H1 (cell line): ENCODE data around the gene PCGF3. TPM values are rescaled to one million over a fixed set of nuclear protein-coding genes. Genes with fewer than 3 reads are reported as not detected.
"Not testable (repeated sequence)": the region's sequence is repeated elsewhere in the genome, so short reads cannot be mapped to it uniquely, and the experiment has no call there.

Experiments
- CTCF ChIA-PET: fragments of 300-600 bp; sonication (Branson Sonifier 250); formaldehyde crosslinking; loops from one replicate; lab custom pipeline; 2021; ENCODE audit not compliant: partially characterized antibody; lab: Charles Lee
- POLR2A ChIA-PET: fragments of 300-600 bp; sonication (Branson Sonifier 250); formaldehyde crosslinking; loops from one replicate; lab custom pipeline; 2021; ENCODE audit warnings: inconsistent platforms; ENCODE audit not compliant: partially characterized antibody; lab: Charles Lee
- DNase-seq, 2 experiments: peaks; one replicate each; pipeline versions ENCODE4 v3.0.0 to v3.0.0-alpha.2; 2010 to 2022; ENCODE audit warnings: low spot score in 2 of 2, low read depth in 1 of 2, mixed read lengths in 1 of 2
- FAIRE-seq: peaks from 2 replicates; lab custom pipeline; 2011; peaks lifted over from hg19 to GRCh38; lab: Jason Lieb, UNC
- H2AFZ ChIP-seq: 2 replicates; pipeline ENCODE4 v1.8.1; 2012; ENCODE audit warnings: low read length, inconsistent platforms
- H2AK5ac ChIP-seq: 2 replicates; pipeline ENCODE4 v1.6.1; 2013; ENCODE audit warnings: low read depth, low read length
- H2BK120ac ChIP-seq: replicated peaks from 2 replicates; pipeline ENCODE3; 2013; ENCODE audit warnings: low read depth, low read length, inconsistent platforms
- H2BK12ac ChIP-seq: 2 replicates; pipeline ENCODE4 v1.6.1; 2013; ENCODE audit warnings: low read depth, low read length
- H2BK15ac ChIP-seq: 2 replicates; pipeline ENCODE4 v1.6.1; 2013; ENCODE audit warnings: low read length
- H2BK20ac ChIP-seq: 2 replicates; pipeline ENCODE4 v1.6.1; 2013; ENCODE audit warnings: low read length
- H2BK5ac ChIP-seq: 2 replicates; pipeline ENCODE4 v1.6.1; 2013; ENCODE audit warnings: low read depth, low read length
- H3K14ac ChIP-seq: 2 replicates; pipeline ENCODE4 v1.6.1; 2013; ENCODE audit warnings: inconsistent platforms; ENCODE audit not compliant: insufficient read length
- H3K18ac ChIP-seq: 2 replicates; pipeline ENCODE4 v1.6.1; 2013; ENCODE audit warnings: low read length; ENCODE audit errors: extremely low read depth
- H3K23ac ChIP-seq: 2 replicates; pipeline ENCODE4 v1.6.1; 2013; ENCODE audit warnings: inconsistent platforms; ENCODE audit not compliant: insufficient read length
- H3K23me2 ChIP-seq: 2 replicates; pipeline ENCODE4 v1.6.1; 2013; ENCODE audit warnings: low read depth, low read length
- H3K27ac ChIP-seq: 2 replicates; pipeline ENCODE4 v1.6.1; 2011; ENCODE audit warnings: low read depth, low read length, inconsistent platforms
- H3K27me3 ChIP-seq, 4 experiments: replicated peaks in 1 of 4; 1 replicate in 1 of 4; 2 replicates in 3 of 4; pipeline versions ENCODE4 v1.6.1 to v1.8.1; 2011 to 2013; ENCODE audit warnings: low read length in 3 of 4, mild to moderate bottlenecking in 3 of 4, inconsistent platforms in 2 of 4, mixed read lengths in 2 of 4, moderate library complexity in 1 of 4; ENCODE audit not compliant: control insufficient read depth in 3 of 4, insufficient read depth in 3 of 4; ENCODE audit errors: extremely low read depth in 1 of 4
- H3K36me3 ChIP-seq, 4 experiments: 2 replicates each; pipeline versions ENCODE4 v1.6.1 to v1.8.1; 2011 to 2013; ENCODE audit warnings: mild to moderate bottlenecking in 4 of 4, low read length in 3 of 4, moderate library complexity in 2 of 4, control low read depth in 1 of 4, inconsistent platforms in 1 of 4; ENCODE audit not compliant: insufficient read depth in 4 of 4, control insufficient read depth in 2 of 4
- H3K4ac ChIP-seq: replicated peaks from 2 replicates; pipeline ENCODE3; 2013; ENCODE audit warnings: low read length, low read depth, mixed read lengths, inconsistent platforms; ENCODE audit not compliant: insufficient read length
- H3K4me1 ChIP-seq, 4 experiments: replicated peaks in 1 of 4; 1 replicate in 1 of 4; 2 replicates in 3 of 4; pipeline versions ENCODE4 v1.6.1 to v1.8.1; 2011 to 2013; ENCODE audit warnings: low read length in 3 of 4, inconsistent platforms in 2 of 4, mixed read lengths in 1 of 4; ENCODE audit not compliant: insufficient read depth in 4 of 4, control insufficient read depth in 3 of 4
- H3K4me2 ChIP-seq, 2 experiments: 2 replicates each; pipeline versions ENCODE4 v1.6.1 to v1.8.1; 2011 to 2013; ENCODE audit warnings: low read depth in 2 of 2, low read length in 2 of 2, control low read depth in 1 of 2, inconsistent platforms in 1 of 2, mild to moderate bottlenecking in 1 of 2; ENCODE audit not compliant: insufficient read depth in 1 of 2
- H3K4me3 ChIP-seq, 4 experiments: fragments of 200-600, 300-600 bp in 1 of 4; sonication (generic), shearing (Covaris generic), sonication (Bioruptor Twin) in 1 of 4; 2 replicates each; pipeline versions ENCODE4 v1.5.1 to v1.8.1; 2011 to 2016; ENCODE audit warnings: low read length in 4 of 4, low read depth in 3 of 4, control low read depth in 2 of 4, inconsistent platforms in 2 of 4, mild to moderate bottlenecking in 2 of 4, mixed read lengths in 1 of 4, moderate library complexity in 1 of 4; ENCODE audit not compliant: insufficient read depth in 2 of 4; ENCODE audit errors: extremely low read depth in 1 of 4
- H3K56ac ChIP-seq: replicated peaks from 2 replicates; pipeline ENCODE3; 2013; ENCODE audit warnings: low read depth, mild to moderate bottlenecking, mixed read lengths, low read length, inconsistent platforms; ENCODE audit not compliant: insufficient read length
- H3K79me1 ChIP-seq: 2 replicates; pipeline ENCODE4 v1.6.1; 2013; ENCODE audit warnings: low read depth, low read length, control low read depth
- H3K79me2 ChIP-seq, 2 experiments: 2 replicates each; pipeline versions ENCODE4 v1.6.1 to v1.8.1; 2012 to 2013; ENCODE audit warnings: low read length in 2 of 2, mild to moderate bottlenecking in 2 of 2, inconsistent platforms in 1 of 2; ENCODE audit not compliant: insufficient read depth in 2 of 2, control insufficient read depth in 1 of 2
- H3K9ac ChIP-seq, 4 experiments: replicated peaks in 1 of 4; 1 replicate in 1 of 4; 2 replicates in 3 of 4; pipeline versions ENCODE4 v1.6.1 to v1.8.1; 2011 to 2013; ENCODE audit warnings: low read depth in 3 of 4, low read length in 3 of 4, control low read depth in 2 of 4, mild to moderate bottlenecking in 2 of 4, moderate library complexity in 2 of 4, inconsistent platforms in 1 of 4; ENCODE audit errors: extremely low read depth in 1 of 4
- H3K9me3 ChIP-seq, 2 experiments: 2 replicates each; pipeline versions ENCODE4 v1.6.1 to v1.8.1; 2012 to 2013; ENCODE audit warnings: mild to moderate bottlenecking in 2 of 2, moderate library complexity in 2 of 2, control low read depth in 1 of 2, inconsistent platforms in 1 of 2, low read depth in 1 of 2, low read length in 1 of 2, mixed read lengths in 1 of 2; ENCODE audit not compliant: insufficient read depth in 2 of 2
- H4K20me1 ChIP-seq, 2 experiments: replicated peaks in 1 of 2; 2 replicates each; pipeline versions ENCODE3 to v1.8.1; 2011 to 2013; ENCODE audit warnings: inconsistent platforms in 2 of 2, low read length in 2 of 2, mild to moderate bottlenecking in 1 of 2; ENCODE audit not compliant: insufficient read depth in 2 of 2, control insufficient read depth in 1 of 2
- H4K5ac ChIP-seq: 2 replicates; pipeline ENCODE4 v1.6.1; 2013; ENCODE audit warnings: low read length, low read depth, mixed read lengths, inconsistent platforms; ENCODE audit not compliant: insufficient read length
- H4K8ac ChIP-seq: 2 replicates; pipeline ENCODE4 v1.8.0; 2013; ENCODE audit warnings: mild to moderate bottlenecking, moderate library complexity, low read length, inconsistent platforms; ENCODE audit not compliant: insufficient read depth; ENCODE audit errors: extremely low read depth
- H4K91ac ChIP-seq: replicated peaks from 2 replicates; pipeline ENCODE3; 2013; ENCODE audit warnings: low read length, mixed read lengths, inconsistent platforms; ENCODE audit not compliant: insufficient read length
- WGBS, 2 experiments: shearing (Covaris generic) in 1 of 2; methylation state at CpG; one replicate each; pipeline versions ENCODE4 v1.1.6 to v1.1.7; 2013 to 2015; ENCODE audit warnings: low lambda C conversion rate in 2 of 2, mixed read lengths in 2 of 2, inconsistent platforms in 1 of 2, low coverage in 1 of 2, missing lambda C conversion rate in 1 of 2; ENCODE audit not compliant: insufficient replicate concordance in 2 of 2, insufficient coverage in 1 of 2, insufficient read length in 1 of 2; ENCODE audit errors: extremely low coverage in 1 of 2, missing lambda C conversion rate in 1 of 2; 5-methylcytosine and 5-hydroxymethylcytosine counted together
- polyA plus RNA-seq, 7 experiments: library from polyadenylated mRNA; depleted of rRNA in 3 of 7; stranded (reverse) in 5 of 7; unstranded in 2 of 7; fragments of >200 nt in 5 of 7; fragments of 200-250 nt in 2 of 7; gene quantifications; 1 replicate in 5 of 7; 2 replicates in 1 of 7; 4 replicates in 1 of 7; pipeline versions ENCODE4 v1.2.1 to v1.2.3, GENCODE V29; 2011 to 2013; ENCODE audit warnings: missing spikeins in 2 of 7, mixed read lengths in 2 of 7
- total RNA-seq: library from RNA; stranded (reverse); fragmentation: NEBNext Ultra II Directional; extraction: Animal tissue kit (Norgen Biotek cat#: 25700); gene quantifications from 2 replicates; pipeline ENCODE4 v1.2.1, GENCODE V29; 2021

Gene PCGF3
- total and polyA plus RNA-seq, 2 of the 8 experiments (the other 6 are each of a cell fraction or from before 2014, with no cell fraction given) = 52.7 to 52.9 TPM

DNA sequence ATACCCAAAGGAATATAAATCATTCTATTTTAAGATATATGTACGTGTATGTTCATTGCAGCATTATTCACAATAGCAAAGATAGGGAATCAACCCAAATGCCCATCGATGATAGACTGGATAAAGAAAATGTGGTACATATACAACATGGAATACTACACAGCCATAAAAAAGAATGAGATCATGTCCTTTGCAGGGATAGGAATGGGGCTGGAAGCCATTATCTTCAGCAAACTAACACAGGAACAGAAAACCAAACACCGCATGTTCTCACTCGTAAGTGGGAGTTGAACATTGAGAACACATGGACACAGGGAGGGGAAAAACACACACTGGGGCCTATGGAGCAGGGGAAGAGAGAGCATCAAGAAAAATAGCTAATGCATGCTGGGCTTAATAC, 101.3 kb downstream of the PCGF3 start:
- H4K20me1 ChIP-seq, H2AFZ ChIP-seq, H2BK20ac ChIP-seq, H3K79me1 ChIP-seq, H3K9me3 ChIP-seq, H3K56ac ChIP-seq, POLR2A ChIA-PET, H3K23me2 ChIP-seq, H4K8ac ChIP-seq, H3K4me1 ChIP-seq, H4K5ac ChIP-seq, H3K23ac ChIP-seq, H3K27ac ChIP-seq, DNase-seq, H3K14ac ChIP-seq, H3K9ac ChIP-seq, H3K79me2 ChIP-seq, H3K4me3 ChIP-seq, H2BK5ac ChIP-seq, H2BK12ac ChIP-seq, H3K18ac ChIP-seq, FAIRE-seq, H2BK15ac ChIP-seq, H3K36me3 ChIP-seq, H2BK120ac ChIP-seq, H4K91ac ChIP-seq, H2AK5ac ChIP-seq, H3K4me2 ChIP-seq, H3K4ac ChIP-seq: not testable (repeated sequence)
- WGBS, 2 experiments = 79% methylated on average over 4 of the region's 4 CpGs; no CpG with 5 or more reads in 1 of the 2 experiments
- peaks cover 8 to 36% (median 24%) of the 10 kb centered on the region in 4 experiments for H3K27me3 ChIP-seq
- CTCF ChIA-PET = interaction anchor here (0.6 kb wide), 1 partner anchor 326 kb away, joined by 5 read pairs; no protein-coding TSS in a partner anchor
